HG03066 (cell line): ENCODE data around the gene BNC2.

ENCODE experiments used
- ATAC-seq: cut with Tn5 transposase; IDR thresholded peaks from one replicate; pipeline ENCODE4 v1.9.1; 2021; ENCODE audit warnings: low read depth; ENCODE audit not compliant: unreplicated experiment

The BNC2 gene

GRCh38 chr9:16612627-16613026, 257.8 kb downstream of the BNC2 start:
- no peak for ATAC-seq

GRCh38 chr9:16611983-16612382, 258.5 kb downstream of the BNC2 start:
- no peak for ATAC-seq

- no peak for ATAC-seq
These were observed 259.5 kb downstream of the BNC2 start for GRCh38 chr9:16611001-16611400.

GRCh38 chr9:16610538-16610937, 259.9 kb downstream of the BNC2 start:
- ATAC-seq, result no peak

- no peak for ATAC-seq
These were observed 261.6 kb downstream of the BNC2 start for GRCh38 chr9:16608906-16609305.

- ATAC-seq, result no peak
These were observed 268.0 kb downstream of the BNC2 start for GRCh38 chr9:16602494-16602893.

GRCh38 chr9:16601991-16602390, 268.5 kb downstream of the BNC2 start:
- ATAC-seq, result no peak

GRCh38 chr9:16598316-16598715, 272.2 kb downstream of the BNC2 start:
- ATAC-seq, result no peak

- no peak for ATAC-seq
These were observed 273.3 kb downstream of the BNC2 start for GRCh38 chr9:16597136-16597535.

- no peak for ATAC-seq
These were observed 275.2 kb downstream of the BNC2 start for GRCh38 chr9:16595227-16595626.

- no peak for ATAC-seq
These were observed 275.7 kb downstream of the BNC2 start for GRCh38 chr9:16594787-16595186.

- ATAC-seq, result no peak
These were observed 276.7 kb downstream of the BNC2 start for GRCh38 chr9:16593746-16594145.

GRCh38 chr9:16591092-16591491, 279.4 kb downstream of the BNC2 start:
- no peak for ATAC-seq

- ATAC-seq, result no peak
These were observed 284.9 kb downstream of the BNC2 start for GRCh38 chr9:16585591-16585990.

- no peak for ATAC-seq
These were observed 290.5 kb downstream of the BNC2 start for GRCh38 chr9:16579872-16580432.

- ATAC-seq, result no peak
These were observed 294.6 kb downstream of the BNC2 start for GRCh38 chr9:16575986-16576245.

- ATAC-seq, result no peak
These were observed 295.1 kb downstream of the BNC2 start for GRCh38 chr9:16575142-16575985.

- no peak for ATAC-seq
These were observed 298.3 kb downstream of the BNC2 start for GRCh38 chr9:16572005-16572734.

- no peak for ATAC-seq
These were observed 299.2 kb downstream of the BNC2 start for GRCh38 chr9:16571127-16571802.

- ATAC-seq, result no peak
These were observed 307.0 kb downstream of the BNC2 start for GRCh38 chr9:16563446-16563845.

GRCh38 chr9:16561121-16561520, 309.3 kb downstream of the BNC2 start:
- ATAC-seq, result no peak
